HepG2 (cell line): Measurements from ENCODE around the gene YY1AP1. TPM values are rescaled to one million over a fixed set of nuclear protein-coding genes. Genes with fewer than 3 reads are reported as not detected.

Source experiments
- ESRRA ChIP-seq: sonication (generic); formaldehyde crosslinking; IDR thresholded peaks from 2 replicates; pipeline ENCODE4 v1.5.1; 2020; ENCODE audit warnings: mild to moderate bottlenecking, low read depth, missing genetic modification reagents
- FOSL2 ChIP-seq: sonication (generic); formaldehyde crosslinking; IDR thresholded peaks from 2 replicates; pipeline ENCODE4 v1.4.0; 2020; ENCODE audit warnings: missing genetic modification reagents
- GATAD2A ChIP-seq: IDR thresholded peaks from 2 replicates; pipeline ENCODE4 v1.6.1; 2016
- HNRNPK ChIP-seq: fragments of 200-400 bp; formaldehyde crosslinking; IDR thresholded peaks from 2 replicates; pipeline ENCODE4 v1.6.1; 2018; ENCODE audit warnings: low read length, low read depth, moderate library complexity, mild to moderate bottlenecking; ENCODE audit not compliant: poor library complexity, severe bottlenecking
- HOXA5 ChIP-seq: sonication (generic); formaldehyde crosslinking; IDR thresholded peaks from 2 replicates; pipeline ENCODE4 v1.4.0; 2020; ENCODE audit warnings: missing genetic modification reagents
- NFKB2 ChIP-seq: sonication (generic); formaldehyde crosslinking; IDR thresholded peaks from 2 replicates; pipeline ENCODE4 v1.4.0; 2020; ENCODE audit warnings: missing genetic modification reagents, borderline replicate concordance
- NFKBIZ ChIP-seq: IDR thresholded peaks from 2 replicates; pipeline ENCODE4 v1.6.1; 2018; ENCODE audit warnings: missing genetic modification reagents, missing compliant biosample characterization
- NFYB ChIP-seq: sonication (generic); formaldehyde crosslinking; IDR thresholded peaks from 2 replicates; pipeline ENCODE4 v1.4.0; 2020; ENCODE audit warnings: missing genetic modification reagents
- NRL ChIP-seq: sonication (generic); formaldehyde crosslinking; IDR thresholded peaks from 2 replicates; pipeline ENCODE4 v1.5.0; 2020; ENCODE audit warnings: missing genetic modification reagents, mild to moderate bottlenecking, moderate library complexity, borderline replicate concordance
- SALL1 ChIP-seq: sonication (generic); formaldehyde crosslinking; IDR thresholded peaks from 2 replicates; pipeline ENCODE4 v1.8.0; 2022; ENCODE audit warnings: mild to moderate bottlenecking, missing genetic modification reagents
- SMYD3 ChIP-seq: sonication (generic); formaldehyde crosslinking; IDR thresholded peaks from 2 replicates; pipeline ENCODE4 v1.8.1; 2023; ENCODE audit warnings: mild to moderate bottlenecking, missing genetic modification reagents
- SP1 ChIP-seq, 2 experiments: fragments of 450-650 bp in 1 of 2; sonication (generic) in 1 of 2; formaldehyde crosslinking in 1 of 2; IDR thresholded peaks; 2 replicates each; pipeline versions ENCODE4 v1.4.0 to v1.6.1; 2016 to 2020; ENCODE audit warnings: missing genetic modification reagents in 1 of 2
- SP4 ChIP-seq: sonication (generic); formaldehyde crosslinking; IDR thresholded peaks from 2 replicates; pipeline ENCODE4 v1.8.1; 2023; ENCODE audit warnings: mild to moderate bottlenecking, missing genetic modification reagents
- SP5 ChIP-seq: IDR thresholded peaks from 2 replicates; pipeline ENCODE4 v1.6.1; 2016; ENCODE audit warnings: low read depth, borderline replicate concordance
- ZFP37 ChIP-seq: sonication (generic); formaldehyde crosslinking; IDR thresholded peaks from 2 replicates; pipeline ENCODE4 v1.4.0; 2020; ENCODE audit warnings: missing genetic modification reagents, borderline replicate concordance
- ZFP90 ChIP-seq: sonication (generic); formaldehyde crosslinking; IDR thresholded peaks from 2 replicates; pipeline ENCODE4 v1.8.0; 2022; ENCODE audit warnings: missing genetic modification reagents, mild to moderate bottlenecking, inconsistent platforms, borderline replicate concordance
- ZNF138 ChIP-seq: sonication (generic); formaldehyde crosslinking; IDR thresholded peaks from 2 replicates; pipeline ENCODE4 v1.5.0; 2020; ENCODE audit warnings: mild to moderate bottlenecking, low read depth, missing genetic modification reagents
- ZNF331 ChIP-seq: sonication (generic); formaldehyde crosslinking; IDR thresholded peaks from 2 replicates; pipeline ENCODE4 v1.4.0; 2020; ENCODE audit warnings: missing genetic modification reagents
- ZSCAN12 ChIP-seq: sonication (generic); formaldehyde crosslinking; IDR thresholded peaks from 2 replicates; pipeline ENCODE4 v1.9.0; 2021; ENCODE audit warnings: mild to moderate bottlenecking, missing genetic modification reagents
- polyA plus RNA-seq, 8 experiments: library from polyadenylated mRNA; depleted of rRNA in 3 of 8; stranded (reverse) in 7 of 8; unstranded in 1 of 8; fragments of >200 nt; fragmentation: Illumina TruSeq in 4 of 8; extraction: Trizol in 4 of 8; gene quantifications; 2 replicates each; pipeline versions ENCODE4 v1.2.1 to v1.2.3, GENCODE V29; 2011 to 2016; ENCODE audit warnings: low read depth in 4 of 8, missing spikeins in 1 of 8, mixed read lengths in 1 of 8; ENCODE audit not compliant: insufficient read depth in 1 of 8
- total RNA-seq, 5 experiments: library from RNA; depleted of rRNA; stranded (reverse); fragments of >200 nt; fragmentation: Illumina TruSeq; extraction: Trizol; gene quantifications; 2 replicates each; pipeline ENCODE4 v1.2.3, GENCODE V29; 2016; ENCODE audit warnings: low read depth in 1 of 5
- TF ChIP-seq, protein P1 (sequence below): sonication (generic); formaldehyde crosslinking; IDR thresholded peaks from 2 replicates; pipeline ENCODE4 v1.8.0; 2022; ENCODE audit warnings: low read depth, missing genetic modification reagents
- TF ChIP-seq, protein P2 (sequence below): sonication (generic); formaldehyde crosslinking; IDR thresholded peaks from 2 replicates; pipeline ENCODE4 v1.4.0; 2020; ENCODE audit warnings: missing genetic modification reagents
- TF ChIP-seq, protein P3 (sequence below): sonication (generic); formaldehyde crosslinking; IDR thresholded peaks from 2 replicates; pipeline ENCODE4 v1.8.1; 2023; ENCODE audit warnings: mild to moderate bottlenecking, missing genetic modification reagents
- TF ChIP-seq, protein P4 (sequence below): IDR thresholded peaks from 2 replicates; pipeline ENCODE4 v1.4.0; 2020; ENCODE audit warnings: mild to moderate bottlenecking, missing genetic modification reagents

The YY1AP1 gene
- total and polyA plus RNA-seq, 2 of the 13 experiments (the other 11 are each of a cell fraction or from before 2014, with no cell fraction given): 28.5 to 69.4 TPM

DNA sequence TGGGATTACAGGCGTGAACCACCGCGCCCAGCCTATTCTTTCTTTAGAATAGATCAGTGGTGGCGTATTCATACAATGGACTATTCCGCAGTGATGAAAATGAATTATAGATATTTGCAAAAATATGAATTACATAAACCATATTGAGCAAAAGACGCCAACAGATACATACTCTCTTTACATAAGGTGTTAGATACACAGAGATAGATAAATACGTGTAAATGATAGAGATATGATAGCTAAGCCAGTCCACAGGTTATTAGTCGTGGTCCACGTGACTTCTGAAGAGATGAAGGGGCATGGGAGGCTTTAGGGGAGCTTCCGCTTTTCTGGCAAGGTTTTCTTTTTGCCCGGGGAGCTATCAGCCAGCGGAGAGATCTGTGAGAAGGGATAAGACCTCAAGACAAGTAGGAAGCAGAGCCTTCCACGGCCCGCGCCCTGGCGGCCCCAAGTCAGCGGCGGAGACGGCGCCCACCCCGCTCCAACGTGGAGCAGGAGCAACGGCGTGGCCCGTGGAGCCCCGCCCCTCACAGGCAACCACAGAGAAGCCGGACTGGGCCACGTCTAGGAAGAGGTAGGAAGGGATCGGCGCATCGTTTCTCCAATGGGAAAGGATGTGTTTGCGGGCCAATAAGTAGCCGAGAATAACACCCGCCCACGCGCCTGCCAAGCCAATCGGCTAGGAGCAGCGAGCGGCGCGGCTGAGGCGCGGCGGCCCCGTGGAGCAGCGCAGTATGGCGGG is 78.9 kb downstream of the YY1AP1 start, which contains the start of gene MSTO1 (continued):
- TF ChIP-seq, protein P1, sequence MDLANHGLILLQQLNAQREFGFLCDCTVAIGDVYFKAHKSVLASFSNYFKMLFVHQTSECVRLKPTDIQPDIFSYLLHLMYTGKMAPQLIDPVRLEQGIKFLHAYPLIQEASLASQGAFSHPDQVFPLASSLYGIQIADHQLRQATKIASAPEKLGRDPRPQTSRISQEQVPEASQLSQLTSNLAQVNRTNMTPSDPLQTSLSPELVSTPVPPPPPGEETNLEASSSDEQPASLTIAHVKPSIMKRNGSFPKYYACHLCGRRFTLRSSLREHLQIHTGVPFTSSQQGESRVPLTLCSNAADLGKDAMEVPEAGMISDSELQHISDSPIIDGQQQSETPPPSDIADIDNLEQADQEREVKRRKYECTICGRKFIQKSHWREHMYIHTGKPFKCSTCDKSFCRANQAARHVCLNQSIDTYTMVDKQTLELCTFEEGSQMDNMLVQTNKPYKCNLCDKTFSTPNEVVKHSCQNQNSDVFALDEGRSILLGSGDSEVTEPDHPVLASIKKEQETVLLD: 0 out of 2 replicates have a peak, but pooled peaks have one; percentile 28
- TF ChIP-seq NRL (peak; percentile 68; the same call in 1 of the 2 replicates), NFKBIZ (0 out of 2 replicates have a peak, but pooled peaks have one; percentile 51), HNRNPK (no peak), ZFP37 (CRISPR knock-in tag) (no peak), GATAD2A (CRISPR knock-in tag) (peak; percentile 22; the same call in 1 of the 2 replicates), ZFP90 (CRISPR knock-in tag) (no peak), SALL1 (CRISPR knock-in tag) (peak; percentile 63), FOSL2 (CRISPR knock-in tag) (0 out of 2 replicates have a peak, but pooled peaks have one; percentile 17), ZNF138 (CRISPR knock-in tag) (0 out of 2 replicates have a peak, but pooled peaks have one; percentile 50), HOXA5 (peak; percentile 35; the same call in 1 of the 2 replicates), SP1 (IDR thresholded peaks at IDR 0.05) (no peak), SP1 (CRISPR knock-in tag; IDR thresholded peaks at IDR 0.05) (peak; percentile 81), SP4 (CRISPR knock-in tag) (peak; percentile 79), NFYB (CRISPR knock-in tag) (peak; percentile 90), SMYD3 (peak; percentile 32; the same call in 1 of the 2 replicates), NFKB2 (peak; percentile 41; the same call in 1 of the 2 replicates), ESRRA (CRISPR knock-in tag) (0 out of 2 replicates have a peak, but pooled peaks have one; percentile 16), ZSCAN12 (CRISPR knock-in tag) (no peak; the same call in 1 of the 2 replicates), SP5 (CRISPR knock-in tag) (peak; percentile 38; the same call in 1 of the 2 replicates), ZNF331 (CRISPR knock-in tag) (peak; percentile 15; the same call in 1 of the 2 replicates)
- TF ChIP-seq, protein P2, sequence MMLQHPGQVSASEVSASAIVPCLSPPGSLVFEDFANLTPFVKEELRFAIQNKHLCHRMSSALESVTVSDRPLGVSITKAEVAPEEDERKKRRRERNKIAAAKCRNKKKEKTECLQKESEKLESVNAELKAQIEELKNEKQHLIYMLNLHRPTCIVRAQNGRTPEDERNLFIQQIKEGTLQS (CRISPR knock-in tag): peak; percentile 38; the same call in 1 of the 2 replicates
- TF ChIP-seq, protein P3, sequence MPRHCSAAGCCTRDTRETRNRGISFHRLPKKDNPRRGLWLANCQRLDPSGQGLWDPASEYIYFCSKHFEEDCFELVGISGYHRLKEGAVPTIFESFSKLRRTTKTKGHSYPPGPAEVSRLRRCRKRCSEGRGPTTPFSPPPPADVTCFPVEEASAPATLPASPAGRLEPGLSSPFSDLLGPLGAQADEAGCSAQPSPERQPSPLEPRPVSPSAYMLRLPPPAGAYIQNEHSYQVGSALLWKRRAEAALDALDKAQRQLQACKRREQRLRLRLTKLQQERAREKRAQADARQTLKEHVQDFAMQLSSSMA (CRISPR knock-in tag): no peak
- TF ChIP-seq, protein P4, sequence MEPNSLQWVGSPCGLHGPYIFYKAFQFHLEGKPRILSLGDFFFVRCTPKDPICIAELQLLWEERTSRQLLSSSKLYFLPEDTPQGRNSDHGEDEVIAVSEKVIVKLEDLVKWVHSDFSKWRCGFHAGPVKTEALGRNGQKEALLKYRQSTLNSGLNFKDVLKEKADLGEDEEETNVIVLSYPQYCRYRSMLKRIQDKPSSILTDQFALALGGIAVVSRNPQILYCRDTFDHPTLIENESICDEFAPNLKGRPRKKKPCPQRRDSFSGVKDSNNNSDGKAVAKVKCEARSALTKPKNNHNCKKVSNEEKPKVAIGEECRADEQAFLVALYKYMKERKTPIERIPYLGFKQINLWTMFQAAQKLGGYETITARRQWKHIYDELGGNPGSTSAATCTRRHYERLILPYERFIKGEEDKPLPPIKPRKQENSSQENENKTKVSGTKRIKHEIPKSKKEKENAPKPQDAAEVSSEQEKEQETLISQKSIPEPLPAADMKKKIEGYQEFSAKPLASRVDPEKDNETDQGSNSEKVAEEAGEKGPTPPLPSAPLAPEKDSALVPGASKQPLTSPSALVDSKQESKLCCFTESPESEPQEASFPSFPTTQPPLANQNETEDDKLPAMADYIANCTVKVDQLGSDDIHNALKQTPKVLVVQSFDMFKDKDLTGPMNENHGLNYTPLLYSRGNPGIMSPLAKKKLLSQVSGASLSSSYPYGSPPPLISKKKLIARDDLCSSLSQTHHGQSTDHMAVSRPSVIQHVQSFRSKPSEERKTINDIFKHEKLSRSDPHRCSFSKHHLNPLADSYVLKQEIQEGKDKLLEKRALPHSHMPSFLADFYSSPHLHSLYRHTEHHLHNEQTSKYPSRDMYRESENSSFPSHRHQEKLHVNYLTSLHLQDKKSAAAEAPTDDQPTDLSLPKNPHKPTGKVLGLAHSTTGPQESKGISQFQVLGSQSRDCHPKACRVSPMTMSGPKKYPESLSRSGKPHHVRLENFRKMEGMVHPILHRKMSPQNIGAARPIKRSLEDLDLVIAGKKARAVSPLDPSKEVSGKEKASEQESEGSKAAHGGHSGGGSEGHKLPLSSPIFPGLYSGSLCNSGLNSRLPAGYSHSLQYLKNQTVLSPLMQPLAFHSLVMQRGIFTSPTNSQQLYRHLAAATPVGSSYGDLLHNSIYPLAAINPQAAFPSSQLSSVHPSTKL: 0 out of 2 replicates have a peak, but pooled peaks have one; percentile 22
